ENCODE measurements around the gene CACNA1B. TPM values are rescaled to one million over a fixed set of nuclear protein-coding genes. Genes with fewer than 3 reads are reported as not detected.
"Not testable (repeated sequence)": the region's sequence is repeated elsewhere in the genome, so short reads cannot be mapped to it uniquely, and the experiment has no call there.

CACNA1B gene
- total and polyA plus RNA-seq, 8 donors: 0.03 to 2.2 (median 0.51) TPM; not detected in 2

DNA sequence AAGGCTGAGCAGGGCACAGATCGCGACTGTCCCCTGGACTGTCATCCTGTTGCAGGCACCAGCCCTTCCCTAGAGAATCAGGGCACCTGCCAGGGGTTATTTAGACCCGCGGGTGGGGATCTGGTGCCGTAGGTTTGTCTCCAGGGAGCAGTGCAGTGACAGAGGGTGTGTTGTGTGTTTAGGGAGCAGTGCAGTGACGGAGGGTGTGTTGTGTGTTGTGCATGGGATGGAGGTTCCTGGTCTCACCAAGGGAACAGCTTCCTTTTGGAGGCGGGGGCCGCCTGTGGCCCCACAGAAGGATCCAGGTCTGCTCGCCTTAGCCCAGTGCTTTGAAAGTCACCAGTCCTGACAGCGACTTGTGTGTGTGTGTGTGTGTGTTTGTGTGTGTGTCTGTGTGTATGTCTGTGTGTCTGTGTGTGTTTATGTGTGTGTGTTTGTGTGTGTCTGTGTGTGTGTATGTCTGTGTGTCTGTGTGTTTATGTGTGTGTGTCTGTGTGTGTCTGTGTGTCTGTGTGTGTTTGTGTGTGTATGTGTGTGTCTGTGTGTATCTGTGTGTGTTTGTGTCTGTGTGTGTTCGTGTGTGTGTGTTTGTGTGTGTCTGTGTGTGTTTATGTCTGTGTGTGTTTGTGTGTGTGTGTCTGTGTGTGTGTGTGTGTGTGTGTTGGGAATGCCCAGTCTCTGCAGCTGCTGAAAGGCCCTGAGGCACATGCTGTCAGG is 265.1 kb downstream of the CACNA1B start:
- H3K4me1 ChIP-seq; H3K27ac ChIP-seq; DNase-seq; intact Hi-C loops (cut with DNase I; ENCODE audit: low total_unique reads); H3K27me3 ChIP-seq; H3K9me3 ChIP-seq; H3K36me3 ChIP-seq; H3K4me3 ChIP-seq: not testable (repeated sequence)
- 58 to 77% (median 71%) methylated on average over 2 to 11 of the region's 11 CpGs for WGBS, 5 donors

DNA sequence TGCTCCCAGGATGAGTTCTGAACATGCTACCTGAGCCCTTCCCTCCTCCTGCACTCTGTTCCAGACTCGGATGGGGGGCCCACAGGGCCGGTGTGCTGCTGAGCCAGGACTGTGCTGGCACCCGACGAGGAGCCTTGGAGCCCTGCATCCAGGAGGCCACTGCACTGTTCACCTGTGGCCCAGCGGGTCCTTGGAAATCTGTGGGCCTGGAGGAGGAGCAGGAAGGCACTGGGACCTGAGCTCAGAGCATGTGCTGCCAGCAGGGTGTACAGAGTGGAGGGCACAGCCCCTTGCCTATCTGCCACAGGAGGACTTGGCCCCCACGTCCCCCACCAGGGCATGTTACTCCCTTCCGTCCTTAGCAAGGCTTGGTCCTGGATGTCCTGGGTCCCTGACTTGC is 265.9 kb downstream of the CACNA1B start:
- 65 to 78% (median 68%) methylated on average over 5 to 7 of the region's 7 CpGs for WGBS, 5 donors
- H3K27me3 ChIP-seq; H3K27ac ChIP-seq; H3K36me3 ChIP-seq; H3K9me3 ChIP-seq; DNase-seq; intact Hi-C loops (cut with DNase I; ENCODE audit: low total_unique reads); H3K4me1 ChIP-seq; H3K4me3 ChIP-seq: not testable (repeated sequence)

DNA sequence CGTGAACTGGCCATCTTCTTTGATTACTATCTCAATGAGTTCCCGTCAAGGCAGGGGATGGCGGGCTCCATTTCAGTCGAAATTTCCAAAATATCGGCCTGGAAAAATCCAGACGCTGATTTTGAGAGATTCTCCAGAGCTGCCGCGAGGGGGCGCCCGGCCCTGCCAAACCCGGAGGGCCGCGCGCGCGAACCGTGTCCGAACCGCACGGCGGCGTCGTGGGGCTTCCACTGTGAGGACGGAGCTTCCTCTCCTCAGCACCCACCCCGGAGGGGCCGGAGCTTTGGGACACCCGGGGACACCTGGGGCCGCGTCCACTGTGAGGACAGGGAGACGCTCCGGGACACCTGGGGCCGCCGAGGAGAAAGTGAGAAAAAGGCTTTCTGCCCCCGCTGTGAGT is 270.0 kb downstream of the CACNA1B start:
- H3K9me3 ChIP-seq; H3K36me3 ChIP-seq; H3K27ac ChIP-seq; H3K4me3 ChIP-seq; intact Hi-C loops (cut with DNase I; ENCODE audit: low total_unique reads): not testable (repeated sequence)
- Histone ChIP-seq H3K27me3 (peaks cover 0 to 29% (median 9%) of the 10 kb centered on the region in 3 donors), H3K4me1 (peaks cover 0 to 12% (median 0%) of the 10 kb centered on the region in 4 donors)
- DNase-seq: peak; percentile 43 to 75
- 8 to 63% (median 24%) methylated on average over 2 to 33 of the region's 34 CpGs; no CpG with 5 or more reads in 1 of the 5 donors for WGBS, 5 donors

DNA sequence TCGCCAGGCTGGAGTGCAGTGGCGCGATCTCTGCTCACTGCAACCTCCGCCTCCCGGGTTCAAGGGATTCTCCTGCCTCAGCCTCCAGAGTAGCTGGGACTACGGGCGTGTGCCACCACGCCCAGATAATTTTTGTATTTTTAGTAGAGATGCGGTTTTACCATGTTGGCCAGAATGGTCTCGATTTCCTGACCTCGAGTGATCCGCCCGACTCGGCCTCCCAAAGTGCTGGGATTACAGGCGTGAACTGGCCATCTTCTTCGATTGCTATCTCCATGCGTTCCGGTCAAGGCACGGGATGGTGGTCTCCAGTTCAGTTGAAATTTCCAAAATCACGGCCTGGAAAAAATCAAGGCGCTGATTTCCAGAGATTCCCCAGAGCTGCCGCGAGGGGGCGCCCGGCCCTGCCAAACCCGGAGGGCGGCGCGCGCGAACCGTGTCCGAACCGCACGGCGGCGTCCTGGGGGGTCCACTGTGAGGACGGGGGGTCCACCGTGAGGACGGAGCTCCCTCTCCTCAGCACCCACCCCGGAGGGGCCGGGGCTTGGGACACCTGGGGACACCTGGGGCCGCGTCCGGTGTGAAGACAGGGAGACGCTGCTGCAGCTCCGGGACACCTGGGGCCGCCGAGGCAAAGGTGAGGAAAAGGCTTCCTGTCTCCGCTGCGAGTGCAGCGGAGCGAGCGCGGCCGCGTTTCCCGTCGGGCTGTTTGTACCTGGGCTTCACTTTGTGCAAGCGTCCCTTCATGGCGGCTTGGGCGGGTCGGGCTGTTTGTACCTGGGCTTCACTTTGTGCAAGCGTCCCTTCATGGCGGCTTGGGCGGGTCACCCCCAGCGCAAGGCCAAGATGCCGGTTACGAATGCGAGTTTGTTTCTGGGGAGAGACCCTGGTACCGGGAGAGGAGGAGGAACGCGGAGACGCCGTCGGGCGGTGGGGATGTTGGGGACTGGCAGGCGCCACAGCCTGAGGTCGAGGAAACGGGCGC is 272.4 kb downstream of the CACNA1B start:
- Histone ChIP-seq H3K4me1 (peaks cover 0 to 12% (median 0%) of the 10 kb centered on the region in 4 donors), H3K27me3 (peaks cover 0 to 32% (median 9%) of the 10 kb centered on the region in 3 donors), H3K27ac (peak overlapping the region in 1 of 5 donors; percentile 67), H3K4me3 (peak overlapping the region; percentile 34 to 62 (median 43))
- H3K9me3 ChIP-seq; intact Hi-C loops (cut with DNase I; ENCODE audit: low total_unique reads); H3K36me3 ChIP-seq: not testable (repeated sequence)
- 9 to 36% (median 23%) methylated on average over 43 to 81 of the region's 81 CpGs for WGBS, 5 donors
- DNase-seq: peak; percentile 27 to 56
- TF ChIP-seq, protein P1, sequence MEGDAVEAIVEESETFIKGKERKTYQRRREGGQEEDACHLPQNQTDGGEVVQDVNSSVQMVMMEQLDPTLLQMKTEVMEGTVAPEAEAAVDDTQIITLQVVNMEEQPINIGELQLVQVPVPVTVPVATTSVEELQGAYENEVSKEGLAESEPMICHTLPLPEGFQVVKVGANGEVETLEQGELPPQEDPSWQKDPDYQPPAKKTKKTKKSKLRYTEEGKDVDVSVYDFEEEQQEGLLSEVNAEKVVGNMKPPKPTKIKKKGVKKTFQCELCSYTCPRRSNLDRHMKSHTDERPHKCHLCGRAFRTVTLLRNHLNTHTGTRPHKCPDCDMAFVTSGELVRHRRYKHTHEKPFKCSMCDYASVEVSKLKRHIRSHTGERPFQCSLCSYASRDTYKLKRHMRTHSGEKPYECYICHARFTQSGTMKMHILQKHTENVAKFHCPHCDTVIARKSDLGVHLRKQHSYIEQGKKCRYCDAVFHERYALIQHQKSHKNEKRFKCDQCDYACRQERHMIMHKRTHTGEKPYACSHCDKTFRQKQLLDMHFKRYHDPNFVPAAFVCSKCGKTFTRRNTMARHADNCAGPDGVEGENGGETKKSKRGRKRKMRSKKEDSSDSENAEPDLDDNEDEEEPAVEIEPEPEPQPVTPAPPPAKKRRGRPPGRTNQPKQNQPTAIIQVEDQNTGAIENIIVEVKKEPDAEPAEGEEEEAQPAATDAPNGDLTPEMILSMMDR (IDR thresholded peaks at IDR 0.05): peak in 3 of 7 experiments; percentile 6 to 62 (median 32)

DNA sequence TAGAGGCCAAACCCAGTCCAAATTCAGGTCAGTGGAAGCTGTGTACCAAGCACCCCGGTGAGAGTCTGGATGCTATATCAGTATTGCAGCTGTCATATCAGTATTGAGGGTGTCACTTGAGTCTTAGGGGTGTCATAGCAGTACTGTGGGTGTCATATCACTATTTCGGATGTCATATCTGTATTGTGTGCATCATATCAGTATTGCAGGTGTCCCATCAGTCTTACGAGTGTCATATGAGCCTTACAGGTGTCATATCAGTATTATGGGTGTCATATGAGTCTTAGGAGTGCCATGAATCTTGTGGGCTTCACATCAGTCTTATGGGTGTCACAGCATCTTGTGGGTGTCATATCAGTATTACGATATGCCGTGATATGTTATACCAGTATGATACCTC is 278.2 kb downstream of the CACNA1B start:
- H3K36me3 ChIP-seq; H3K4me3 ChIP-seq; H3K9me3 ChIP-seq; intact Hi-C loops (cut with DNase I; ENCODE audit: low total_unique reads); DNase-seq; H3K4me1 ChIP-seq; H3K27ac ChIP-seq: not testable (repeated sequence)
- H3K27me3 ChIP-seq: peaks cover 0 to 13% (median under 1%) of the 10 kb centered on the region in 3 donors
- WGBS, 5 donors: 75 to 88% (median 79%) methylated on average over 5 of the region's 5 CpGs

GRCh38 chr9:138166793-138167192 is 289.2 kb downstream of the CACNA1B start:
- H3K36me3 ChIP-seq; H3K4me3 ChIP-seq; DNase-seq; H3K4me1 ChIP-seq; H3K9me3 ChIP-seq; intact Hi-C loops (cut with DNase I; ENCODE audit: low total_unique reads); H3K27me3 ChIP-seq; H3K27ac ChIP-seq: not testable (repeated sequence)
- 0 to 47% (median 0%) methylated on average over 1 of the region's 1 CpG for WGBS, 5 donors

Small RNAs within 50 kb of the gene (small RNA-seq; reads per million reads assigned to genes)
- 0 reads per million in 4 donors for gene AL591424.2
- gene MIR602: 0 to 0.15 (median 0) reads per million in 4 donors
